Liver (tissue), 9 donors: ENCODE results near the gene ZNF860. TPM values are rescaled to one million over a fixed set of nuclear protein-coding genes. Genes with fewer than 3 reads are reported as not detected.

Experiments
- DNase-seq: peaks from one replicate; pipeline ENCODE4 v3.0.0-alpha.2; 2017; ENCODE audit warnings: low spot score
- H3K27ac ChIP-seq, 2 donors: one replicate each; pipeline ENCODE4 v1.7.0; 2013; ENCODE audit warnings: inconsistent platforms in 2 of 2, low read length in 2 of 2, control low read depth in 1 of 2, low read depth in 1 of 2, mild to moderate bottlenecking in 1 of 2
- H3K27me3 ChIP-seq, 4 donors: one replicate each; pipeline versions ENCODE4 v1.6.1 to v1.7.0; 2013; ENCODE audit warnings: low read length in 3 of 4, inconsistent platforms in 1 of 4, mild to moderate bottlenecking in 1 of 4, moderate library complexity in 1 of 4; ENCODE audit not compliant: control insufficient read depth in 4 of 4, insufficient read depth in 4 of 4
- H3K36me3 ChIP-seq, 4 donors: one replicate each; pipeline versions ENCODE4 v1.6.1 to v1.7.0; 2013; ENCODE audit warnings: low read length in 3 of 4, mild to moderate bottlenecking in 3 of 4, low read depth in 1 of 4, moderate library complexity in 1 of 4; ENCODE audit not compliant: control insufficient read depth in 4 of 4, insufficient read depth in 3 of 4
- H3K4me1 ChIP-seq, 4 donors: one replicate each; pipeline versions ENCODE4 v1.6.1 to v1.7.0; 2013; ENCODE audit warnings: low read length in 3 of 4, mild to moderate bottlenecking in 3 of 4, moderate library complexity in 1 of 4; ENCODE audit not compliant: control insufficient read depth in 4 of 4, insufficient read depth in 4 of 4
- H3K4me3 ChIP-seq, 3 donors: one replicate each; pipeline versions ENCODE4 v1.6.1 to v1.7.0; 2013; ENCODE audit warnings: low read length in 3 of 3, control low read depth in 1 of 3, low read depth in 1 of 3, mild to moderate bottlenecking in 1 of 3
- H3K9ac ChIP-seq, 2 donors: one replicate each; pipeline ENCODE4 v1.7.0; 2013; ENCODE audit warnings: low read length in 2 of 2, mild to moderate bottlenecking in 2 of 2, moderate library complexity in 2 of 2, control low read depth in 1 of 2, low read depth in 1 of 2
- H3K9me3 ChIP-seq, 4 donors: one replicate each; pipeline versions ENCODE4 v1.6.1 to v1.7.0; 2013; ENCODE audit warnings: low read length in 3 of 4; ENCODE audit not compliant: control insufficient read depth in 4 of 4
- ATF3 ChIP-seq: IDR thresholded peaks from 2 replicates; pipeline ENCODE4 v1.6.1; 2016; ENCODE audit warnings: antibody characterized with exemption
- CTCF ChIP-seq: fragments of 150-350 bp; IDR thresholded peaks from 2 replicates; pipeline ENCODE4 v1.5.1; 2017; ENCODE audit warnings: improper control_type of control experiment, low read depth, low read length; ENCODE audit not compliant: missing input control
- EGR1 ChIP-seq, 2 donors: IDR thresholded peaks; 2 replicates each; pipeline ENCODE4 v1.6.1; 2016 to 2018; ENCODE audit warnings: antibody characterized with exemption in 2 of 2, low read depth in 2 of 2
- FOXA2 ChIP-seq: IDR thresholded peaks from 2 replicates; pipeline ENCODE4 v1.6.1; 2016; ENCODE audit warnings: antibody characterized with exemption
- GABPA ChIP-seq, 2 donors: IDR thresholded peaks in 1 of 2; conservative IDR thresholded peaks in 1 of 2; 2 replicates each; pipeline ENCODE4 v1.6.1; 2016; ENCODE audit warnings: antibody characterized with exemption in 2 of 2, mild to moderate bottlenecking in 1 of 2, moderate library complexity in 1 of 2
- HNF4A ChIP-seq, 2 donors: conservative IDR thresholded peaks; 2 replicates each; pipeline ENCODE4 v1.6.1; 2016; ENCODE audit warnings: antibody characterized with exemption in 2 of 2, mild to moderate bottlenecking in 2 of 2
- HNF4G ChIP-seq: IDR thresholded peaks from 2 replicates; pipeline ENCODE4 v1.6.1; 2016; ENCODE audit warnings: antibody characterized with exemption
- JUND ChIP-seq, 2 donors: IDR thresholded peaks; 2 replicates each; pipeline ENCODE4 v1.6.1; 2016; ENCODE audit warnings: antibody characterized with exemption in 2 of 2
- MAX ChIP-seq: IDR thresholded peaks from 2 replicates; pipeline ENCODE4 v1.6.1; 2016; ENCODE audit warnings: antibody characterized with exemption
- NR2F2 ChIP-seq: IDR thresholded peaks from 2 replicates; pipeline ENCODE4 v1.6.1; 2016; ENCODE audit warnings: antibody characterized with exemption
- RAD21 ChIP-seq, 2 donors: IDR thresholded peaks; 2 replicates each; pipeline ENCODE4 v1.6.1; 2016; ENCODE audit warnings: antibody characterized with exemption in 2 of 2, mild to moderate bottlenecking in 2 of 2
- REST ChIP-seq: IDR thresholded peaks from 2 replicates; pipeline ENCODE4 v1.6.1; 2016; ENCODE audit warnings: antibody characterized with exemption, mild to moderate bottlenecking
- RXRA ChIP-seq, 2 donors: IDR thresholded peaks; 2 replicates each; pipeline ENCODE4 v1.6.1; 2017 to 2018; ENCODE audit warnings: antibody characterized with exemption in 2 of 2, mild to moderate bottlenecking in 1 of 2
- SP1 ChIP-seq: IDR thresholded peaks from 2 replicates; pipeline ENCODE4 v1.6.1; 2018; ENCODE audit warnings: antibody characterized with exemption, mild to moderate bottlenecking
- TAF1 ChIP-seq: conservative IDR thresholded peaks from 2 replicates; pipeline ENCODE4 v1.6.1; 2016; ENCODE audit warnings: antibody characterized with exemption, mild to moderate bottlenecking
- ZBTB33 ChIP-seq: IDR thresholded peaks from 2 replicates; pipeline ENCODE4 v1.6.1; 2016; ENCODE audit warnings: antibody characterized with exemption
- WGBS: extraction: QIAGEN DNeasy Blood & Tissue Kit; methylation state at CpG from one replicate; pipeline ENCODE4 v1.1.7; 2013; 5-methylcytosine and 5-hydroxymethylcytosine counted together
- polyA plus RNA-seq, 2 donors: library from polyadenylated mRNA; stranded (reverse) in 1 of 2; unstranded in 1 of 2; fragments of 200-250 nt in 1 of 2; fragments of >200 nt in 1 of 2; fragmentation: Nextera tagmentation in 1 of 2; extraction: Ambion mirVana in 1 of 2; gene quantifications; one replicate each; pipeline versions ENCODE4 v1.2.1 to v1.2.3, GENCODE V29; 2013 to 2015
- total RNA-seq, 2 donors: library from RNA; depleted of rRNA; stranded (reverse); fragments of >200 nt; gene quantifications; one replicate each; pipeline ENCODE4 v1.2.3, GENCODE V29; 2014
- donor health status: healthy.
- donor health status: healthy.
- donor health status: healthy.
- donor health status: healthy.
- donor health status: healthy.

ZNF860 gene
- total and polyA plus RNA-seq, 4 donors: 0.10 to 0.42 (median 0.17) TPM; not detected in 1

GRCh38 chr3:32004113-32004765, 22.7 kb downstream of the ZNF860 start:
- H3K9me3 ChIP-seq: no peaks in the 10 kb centered on the region
- H3K9ac ChIP-seq: no peak overlapping the region
- 83% methylated on average over 5 of the region's 5 CpGs for WGBS
- no peak overlapping the region for H3K27ac ChIP-seq
- no peak overlapping the region for H3K4me3 ChIP-seq
- H3K36me3 ChIP-seq: no peaks in the 10 kb centered on the region
- peaks cover 0 to 8% (median 0%) of the 10 kb centered on the region in 4 donors for H3K27me3 ChIP-seq
- no peak for DNase-seq
- TF ChIP-seq REST: no peak
- no peak for TF ChIP-seq FOXA2
- no peak for TF ChIP-seq JUND (IDR thresholded peaks at IDR 0.05)
- no peak for TF ChIP-seq GABPA (IDR thresholded peaks at IDR 0.05 in 1 of 2, conservative IDR thresholded peaks at IDR 0.05 in 1 of 2)
- TF ChIP-seq NR2F2: no peak
- no peak for TF ChIP-seq TAF1
- no peak for TF ChIP-seq SP1
- TF ChIP-seq CTCF: no peak
- no peak for TF ChIP-seq RAD21 (IDR thresholded peaks at IDR 0.05)
- TF ChIP-seq ATF3: no peak
- no peak for TF ChIP-seq ZBTB33
- TF ChIP-seq EGR1 (IDR thresholded peaks at IDR 0.05; ENCODE audit: low read depth in 2 of 2): no peak
- no peak for TF ChIP-seq RXRA (IDR thresholded peaks at IDR 0.05)
- no peak for TF ChIP-seq MAX
- TF ChIP-seq HNF4G: no peak
- H3K4me1 ChIP-seq: no peaks in the 10 kb centered on the region

- H3K27me3 ChIP-seq: peaks cover 0 to 3% (median 0%) of the 10 kb centered on the region in 4 donors
- H3K4me3 ChIP-seq: no peak overlapping the region
- TF ChIP-seq CTCF: no peak
- TF ChIP-seq ZBTB33: no peak
- TF ChIP-seq HNF4A (conservative IDR thresholded peaks at IDR 0.05): no peak
- no peak for TF ChIP-seq GABPA (IDR thresholded peaks at IDR 0.05 in 1 of 2, conservative IDR thresholded peaks at IDR 0.05 in 1 of 2)
- TF ChIP-seq SP1: no peak
- no peaks in the 10 kb centered on the region for H3K36me3 ChIP-seq
- H3K4me1 ChIP-seq: no peaks in the 10 kb centered on the region
- no peak overlapping the region for H3K9ac ChIP-seq
- 94% methylated on average over 2 of the region's 2 CpGs for WGBS
- H3K9me3 ChIP-seq: no peaks in the 10 kb centered on the region
- H3K27ac ChIP-seq: no peak overlapping the region
- no peak for DNase-seq
Measured at GRCh38 chr3:32009101-32009500, 27.6 kb downstream of the ZNF860 start.
